ENCODE data around the gene FMNL1. TPM values are rescaled to one million over a fixed set of nuclear protein-coding genes. Genes with fewer than 3 reads are reported as not detected.

The FMNL1 gene
- total and polyA plus RNA-seq, 4 donors: 1.5 to 7.4 (median 4.8) TPM

DNA sequence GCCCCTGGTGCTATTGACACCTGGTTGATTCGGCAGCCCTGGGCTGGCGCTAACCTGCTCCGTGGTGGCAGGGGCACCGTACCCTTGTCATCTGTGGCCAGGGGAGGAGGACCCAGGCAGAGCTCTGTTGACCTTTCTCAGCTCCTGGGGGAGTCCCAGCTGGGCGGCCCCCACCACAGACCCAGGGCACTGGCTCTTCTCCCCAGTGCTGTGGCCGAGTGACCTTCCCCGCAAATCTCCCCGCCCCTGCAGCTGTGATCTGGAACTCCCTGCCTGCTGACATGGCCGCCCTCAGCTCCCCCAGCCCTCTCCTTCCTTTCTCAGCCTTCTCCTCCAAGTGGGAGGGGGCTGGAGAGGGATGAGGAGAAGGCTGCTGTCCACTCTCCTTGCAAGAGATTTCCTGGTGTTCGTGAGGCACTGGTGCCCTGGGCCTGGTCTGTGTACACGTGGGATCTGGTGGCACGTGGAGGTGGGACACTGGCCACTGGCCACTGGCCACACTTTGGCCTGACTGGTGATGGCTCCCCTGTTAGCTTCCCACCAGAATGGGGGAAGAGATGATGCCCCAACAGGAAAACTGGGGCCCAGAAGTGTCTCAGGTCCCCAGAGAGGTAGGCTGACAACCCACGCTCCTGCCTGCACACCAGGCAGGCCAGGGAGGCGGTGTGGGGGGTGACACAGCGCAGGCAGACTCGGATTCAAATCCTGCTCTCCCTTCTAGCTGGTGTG, 8.2 kb downstream of the FMNL1 start (continued):
- TF ChIP-seq, protein P1, sequence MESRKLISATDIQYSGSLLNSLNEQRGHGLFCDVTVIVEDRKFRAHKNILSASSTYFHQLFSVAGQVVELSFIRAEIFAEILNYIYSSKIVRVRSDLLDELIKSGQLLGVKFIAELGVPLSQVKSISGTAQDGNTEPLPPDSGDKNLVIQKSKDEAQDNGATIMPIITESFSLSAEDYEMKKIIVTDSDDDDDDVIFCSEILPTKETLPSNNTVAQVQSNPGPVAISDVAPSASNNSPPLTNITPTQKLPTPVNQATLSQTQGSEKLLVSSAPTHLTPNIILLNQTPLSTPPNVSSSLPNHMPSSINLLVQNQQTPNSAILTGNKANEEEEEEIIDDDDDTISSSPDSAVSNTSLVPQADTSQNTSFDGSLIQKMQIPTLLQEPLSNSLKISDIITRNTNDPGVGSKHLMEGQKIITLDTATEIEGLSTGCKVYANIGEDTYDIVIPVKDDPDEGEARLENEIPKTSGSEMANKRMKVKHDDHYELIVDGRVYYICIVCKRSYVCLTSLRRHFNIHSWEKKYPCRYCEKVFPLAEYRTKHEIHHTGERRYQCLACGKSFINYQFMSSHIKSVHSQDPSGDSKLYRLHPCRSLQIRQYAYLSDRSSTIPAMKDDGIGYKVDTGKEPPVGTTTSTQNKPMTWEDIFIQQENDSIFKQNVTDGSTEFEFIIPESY (IDR thresholded peaks at IDR 0.05): no peak

- peaks cover 0 to 5% (median 0%) of the 10 kb centered on the region in 4 donors for H3K4me1 ChIP-seq (ENCODE audit: control insufficient read depth in 4 of 4, insufficient read depth in 4 of 4, low read length in 3 of 4)
- no peaks in the 10 kb centered on the region for H3K9me3 ChIP-seq (ENCODE audit: control insufficient read depth in 4 of 4, low read length in 3 of 4)
- H3K27me3 ChIP-seq (ENCODE audit: control insufficient read depth in 4 of 4, insufficient read depth in 4 of 4, low read length in 3 of 4): no peaks in the 10 kb centered on the region
- H3K27ac ChIP-seq (ENCODE audit: low read depth in 1 of 2, low read length in 2 of 2): no peak overlapping the region
- no peak overlapping the region for H3K9ac ChIP-seq (ENCODE audit: low read depth in 1 of 2, low read length in 2 of 2)
- TF ChIP-seq HNF4A (conservative IDR thresholded peaks at IDR 0.05) (no peak), JUND (IDR thresholded peaks at IDR 0.05) (no peak), EGR1 (IDR thresholded peaks at IDR 0.05; ENCODE audit: low read depth in 2 of 2) (no peak), TAF1 (conservative IDR thresholded peaks at IDR 0.05) (no peak), GABPA (IDR thresholded peaks at IDR 0.05 in 1 of 2, conservative IDR thresholded peaks at IDR 0.05 in 1 of 2) (no peak), RXRA (IDR thresholded peaks at IDR 0.05) (no peak), HNF4G (IDR thresholded peaks at IDR 0.05) (no peak), RAD21 (IDR thresholded peaks at IDR 0.05) (no peak), NR2F2 (IDR thresholded peaks at IDR 0.05) (no peak), YY1 (IDR thresholded peaks at IDR 0.05) (no peak), SP1 (IDR thresholded peaks at IDR 0.05) (no peak), FOXA2 (IDR thresholded peaks at IDR 0.05) (no peak), FOXA1 (IDR thresholded peaks at IDR 0.05) (no peak), CTCF (IDR thresholded peaks at IDR 0.05; ENCODE audit: low read depth, low read length, missing input control) (no peak), MAX (IDR thresholded peaks at IDR 0.05) (no peak)
- TF ChIP-seq, protein P1 (IDR thresholded peaks at IDR 0.05): no peak
- TF ChIP-seq, protein P2, sequence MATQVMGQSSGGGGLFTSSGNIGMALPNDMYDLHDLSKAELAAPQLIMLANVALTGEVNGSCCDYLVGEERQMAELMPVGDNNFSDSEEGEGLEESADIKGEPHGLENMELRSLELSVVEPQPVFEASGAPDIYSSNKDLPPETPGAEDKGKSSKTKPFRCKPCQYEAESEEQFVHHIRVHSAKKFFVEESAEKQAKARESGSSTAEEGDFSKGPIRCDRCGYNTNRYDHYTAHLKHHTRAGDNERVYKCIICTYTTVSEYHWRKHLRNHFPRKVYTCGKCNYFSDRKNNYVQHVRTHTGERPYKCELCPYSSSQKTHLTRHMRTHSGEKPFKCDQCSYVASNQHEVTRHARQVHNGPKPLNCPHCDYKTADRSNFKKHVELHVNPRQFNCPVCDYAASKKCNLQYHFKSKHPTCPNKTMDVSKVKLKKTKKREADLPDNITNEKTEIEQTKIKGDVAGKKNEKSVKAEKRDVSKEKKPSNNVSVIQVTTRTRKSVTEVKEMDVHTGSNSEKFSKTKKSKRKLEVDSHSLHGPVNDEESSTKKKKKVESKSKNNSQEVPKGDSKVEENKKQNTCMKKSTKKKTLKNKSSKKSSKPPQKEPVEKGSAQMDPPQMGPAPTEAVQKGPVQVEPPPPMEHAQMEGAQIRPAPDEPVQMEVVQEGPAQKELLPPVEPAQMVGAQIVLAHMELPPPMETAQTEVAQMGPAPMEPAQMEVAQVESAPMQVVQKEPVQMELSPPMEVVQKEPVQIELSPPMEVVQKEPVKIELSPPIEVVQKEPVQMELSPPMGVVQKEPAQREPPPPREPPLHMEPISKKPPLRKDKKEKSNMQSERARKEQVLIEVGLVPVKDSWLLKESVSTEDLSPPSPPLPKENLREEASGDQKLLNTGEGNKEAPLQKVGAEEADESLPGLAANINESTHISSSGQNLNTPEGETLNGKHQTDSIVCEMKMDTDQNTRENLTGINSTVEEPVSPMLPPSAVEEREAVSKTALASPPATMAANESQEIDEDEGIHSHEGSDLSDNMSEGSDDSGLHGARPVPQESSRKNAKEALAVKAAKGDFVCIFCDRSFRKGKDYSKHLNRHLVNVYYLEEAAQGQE (IDR thresholded peaks at IDR 0.05): no peak
- TF ChIP-seq, protein P3, sequence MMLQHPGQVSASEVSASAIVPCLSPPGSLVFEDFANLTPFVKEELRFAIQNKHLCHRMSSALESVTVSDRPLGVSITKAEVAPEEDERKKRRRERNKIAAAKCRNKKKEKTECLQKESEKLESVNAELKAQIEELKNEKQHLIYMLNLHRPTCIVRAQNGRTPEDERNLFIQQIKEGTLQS (IDR thresholded peaks at IDR 0.05): no peak
- no peak for DNase-seq (ENCODE audit: low spot score)
- no peak overlapping the region for H3K4me3 ChIP-seq (ENCODE audit: low read depth in 1 of 3, low read length in 3 of 3)
- no peaks in the 10 kb centered on the region for H3K36me3 ChIP-seq (ENCODE audit: control insufficient read depth in 4 of 4, insufficient read depth in 3 of 4, low read depth in 1 of 4, low read length in 3 of 4)
- WGBS: 87% methylated on average over 4 of the region's 4 CpGs
Observed at GRCh38 chr17:45230410-45230786, 8.7 kb downstream of the FMNL1 start.

Data from liver (tissue), 9 donors.